ENCODE data around the gene HOXD3.

The HOXD3 gene

DNA sequence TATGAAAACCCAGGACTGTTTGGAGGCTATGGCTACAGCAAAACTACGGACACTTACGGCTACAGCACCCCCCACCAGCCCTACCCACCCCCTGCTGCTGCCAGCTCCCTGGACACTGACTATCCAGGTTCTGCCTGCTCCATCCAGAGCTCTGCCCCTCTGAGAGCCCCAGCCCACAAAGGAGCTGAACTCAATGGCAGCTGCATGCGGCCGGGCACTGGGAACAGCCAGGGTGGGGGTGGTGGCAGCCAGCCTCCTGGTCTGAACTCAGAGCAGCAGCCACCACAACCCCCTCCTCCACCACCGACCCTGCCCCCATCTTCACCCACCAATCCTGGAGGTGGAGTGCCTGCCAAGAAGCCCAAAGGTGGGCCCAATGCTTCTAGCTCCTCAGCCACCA, 12.1 kb downstream of the HOXD3 start:
- Histone ChIP-seq H3K27me3 (replicated peaks; ENCODE audit: insufficient read depth, low read length) (no peaks in the 10 kb centered on the region), H3K4me2 (ENCODE audit: low read depth, low read length) (no peak overlapping the region), H3K79me2 (ENCODE audit: low read length) (no peaks in the 10 kb centered on the region), H2AFZ (ENCODE audit: low read length) (no peak overlapping the region), H3F3A (ENCODE audit: insufficient read depth, low read length) (no peaks in the 10 kb centered on the region), H3K27ac (ENCODE audit: low read length) (no peak overlapping the region), H3K4me3 (ENCODE audit: low read length) (no peak overlapping the region), H3K9me3 (replicated peaks; ENCODE audit: insufficient read depth, low read length) (no peaks in the 10 kb centered on the region), H4K20me1 (ENCODE audit: insufficient read depth, low read length) (no peaks in the 10 kb centered on the region), H3K4me1 (ENCODE audit: low read length) (no peaks in the 10 kb centered on the region), H3K9ac (ENCODE audit: low read length) (no peak overlapping the region), H3K9me2 (replicated peaks; ENCODE audit: insufficient read depth, low read length) (no peaks in the 10 kb centered on the region), H3K36me3 (replicated peaks; ENCODE audit: insufficient read depth, low read length) (no peaks in the 10 kb centered on the region)
- TF ChIP-seq EZH2 (optimal IDR thresholded peaks at IDR 0.05; ENCODE audit: low read depth, low read length) (no peak), EZH2phosphoT487 (IDR thresholded peaks at IDR 0.05; ENCODE audit: low read length) (no peak)
- TF ChIP-seq, protein P1, sequence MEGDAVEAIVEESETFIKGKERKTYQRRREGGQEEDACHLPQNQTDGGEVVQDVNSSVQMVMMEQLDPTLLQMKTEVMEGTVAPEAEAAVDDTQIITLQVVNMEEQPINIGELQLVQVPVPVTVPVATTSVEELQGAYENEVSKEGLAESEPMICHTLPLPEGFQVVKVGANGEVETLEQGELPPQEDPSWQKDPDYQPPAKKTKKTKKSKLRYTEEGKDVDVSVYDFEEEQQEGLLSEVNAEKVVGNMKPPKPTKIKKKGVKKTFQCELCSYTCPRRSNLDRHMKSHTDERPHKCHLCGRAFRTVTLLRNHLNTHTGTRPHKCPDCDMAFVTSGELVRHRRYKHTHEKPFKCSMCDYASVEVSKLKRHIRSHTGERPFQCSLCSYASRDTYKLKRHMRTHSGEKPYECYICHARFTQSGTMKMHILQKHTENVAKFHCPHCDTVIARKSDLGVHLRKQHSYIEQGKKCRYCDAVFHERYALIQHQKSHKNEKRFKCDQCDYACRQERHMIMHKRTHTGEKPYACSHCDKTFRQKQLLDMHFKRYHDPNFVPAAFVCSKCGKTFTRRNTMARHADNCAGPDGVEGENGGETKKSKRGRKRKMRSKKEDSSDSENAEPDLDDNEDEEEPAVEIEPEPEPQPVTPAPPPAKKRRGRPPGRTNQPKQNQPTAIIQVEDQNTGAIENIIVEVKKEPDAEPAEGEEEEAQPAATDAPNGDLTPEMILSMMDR (IDR thresholded peaks at IDR 0.05; ENCODE audit: low read length): no peak
- no peak for DNase-seq

DNA sequence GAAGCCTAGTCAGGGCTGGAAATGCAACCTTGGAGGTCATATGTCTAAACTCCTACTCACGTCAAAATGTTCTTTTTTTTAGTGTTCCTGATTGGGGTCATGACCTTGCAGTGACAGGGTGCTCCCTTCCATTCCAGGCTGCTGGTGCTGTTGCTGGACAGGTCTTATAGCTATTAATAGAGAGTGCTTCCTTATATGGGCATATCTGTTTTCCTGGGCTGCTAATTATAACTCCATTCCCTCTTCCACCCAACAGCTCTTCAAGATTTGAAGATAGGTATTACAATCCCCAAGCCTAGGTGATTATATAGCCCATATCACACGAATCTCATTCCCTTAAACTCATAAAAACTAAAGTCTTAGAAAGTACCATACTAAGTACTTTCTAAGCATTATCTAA, 12.6 kb downstream of the HOXD3 start:
- TF ChIP-seq EZH2 (optimal IDR thresholded peaks at IDR 0.05; ENCODE audit: low read depth, low read length): no peak
- TF ChIP-seq, protein P1 (IDR thresholded peaks at IDR 0.05; ENCODE audit: low read length): no peak
- TF ChIP-seq EZH2phosphoT487 (IDR thresholded peaks at IDR 0.05; ENCODE audit: low read length): no peak
- H4K20me1 ChIP-seq (ENCODE audit: insufficient read depth, low read length): no peaks in the 10 kb centered on the region
- DNase-seq: no peak
- H3K27me3 ChIP-seq (replicated peaks; ENCODE audit: insufficient read depth, low read length): no peaks in the 10 kb centered on the region
- H3K79me2 ChIP-seq (ENCODE audit: low read length): no peaks in the 10 kb centered on the region
- H2AFZ ChIP-seq (ENCODE audit: low read length): no peak overlapping the region
- H3K9ac ChIP-seq (ENCODE audit: low read length): no peak overlapping the region
- no peaks in the 10 kb centered on the region for H3K4me1 ChIP-seq (ENCODE audit: low read length)
- H3K4me3 ChIP-seq (ENCODE audit: low read length): no peak overlapping the region
- no peaks in the 10 kb centered on the region for H3K9me2 ChIP-seq (replicated peaks; ENCODE audit: insufficient read depth, low read length)
- H3K4me2 ChIP-seq (ENCODE audit: low read depth, low read length): no peak overlapping the region
- no peaks in the 10 kb centered on the region for H3F3A ChIP-seq (ENCODE audit: insufficient read depth, low read length)
- no peaks in the 10 kb centered on the region for H3K9me3 ChIP-seq (replicated peaks; ENCODE audit: insufficient read depth, low read length)
- H3K36me3 ChIP-seq (replicated peaks; ENCODE audit: insufficient read depth, low read length): no peaks in the 10 kb centered on the region
- H3K27ac ChIP-seq (ENCODE audit: low read length): no peak overlapping the region

DNA sequence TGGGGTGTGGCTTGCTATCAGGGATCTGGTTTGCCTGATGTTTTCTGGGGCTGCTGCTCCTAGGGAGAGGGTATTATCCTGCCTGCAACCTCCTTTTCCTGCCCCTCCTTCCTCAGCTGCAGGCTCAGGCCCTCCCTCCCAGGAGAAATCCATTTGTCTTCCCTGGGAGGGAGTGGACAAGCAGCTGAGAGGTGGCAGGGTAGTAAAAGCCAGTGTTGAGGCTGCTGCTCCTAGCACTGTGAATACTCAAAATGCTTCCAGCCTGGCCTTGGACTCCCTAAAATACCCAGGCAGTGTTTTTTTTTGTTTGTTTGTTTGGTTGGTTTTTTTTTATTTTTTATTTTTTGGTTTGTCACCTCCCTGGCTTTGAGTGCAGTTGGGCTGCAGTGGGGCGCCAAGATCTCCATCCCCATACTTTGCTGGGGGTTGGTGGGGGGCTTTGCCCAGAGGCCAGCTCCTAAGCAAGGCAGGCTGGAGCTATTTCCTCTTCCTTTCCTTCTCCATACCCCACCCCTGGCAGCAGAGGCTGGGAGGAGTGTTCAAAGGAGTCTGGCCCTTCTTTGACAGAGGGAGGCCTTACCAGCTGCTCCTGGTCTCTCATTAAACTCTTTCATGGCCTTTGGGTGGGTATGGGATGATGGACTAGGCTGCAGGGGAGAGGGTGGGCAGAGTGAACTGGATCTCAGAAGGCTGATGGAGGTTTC, 13.6 kb downstream of the HOXD3 start:
- H3K4me1 ChIP-seq (ENCODE audit: low read length): no peaks in the 10 kb centered on the region
- no peaks in the 10 kb centered on the region for H3K36me3 ChIP-seq (replicated peaks; ENCODE audit: insufficient read depth, low read length)
- no peak overlapping the region for H3K4me2 ChIP-seq (ENCODE audit: low read depth, low read length)
- H3F3A ChIP-seq (ENCODE audit: insufficient read depth, low read length): no peaks in the 10 kb centered on the region
- no peak overlapping the region for H3K27ac ChIP-seq (ENCODE audit: low read length)
- H3K4me3 ChIP-seq (ENCODE audit: low read length): no peak overlapping the region
- no peaks in the 10 kb centered on the region for H4K20me1 ChIP-seq (ENCODE audit: insufficient read depth, low read length)
- TF ChIP-seq EZH2phosphoT487 (IDR thresholded peaks at IDR 0.05; ENCODE audit: low read length) (no peak), EZH2 (optimal IDR thresholded peaks at IDR 0.05; ENCODE audit: low read depth, low read length) (no peak)
- TF ChIP-seq, protein P1 (IDR thresholded peaks at IDR 0.05; ENCODE audit: low read length): no peak
- H3K9me3 ChIP-seq (replicated peaks; ENCODE audit: insufficient read depth, low read length): no peaks in the 10 kb centered on the region
- no peaks in the 10 kb centered on the region for H3K27me3 ChIP-seq (replicated peaks; ENCODE audit: insufficient read depth, low read length)
- no peaks in the 10 kb centered on the region for H3K9me2 ChIP-seq (replicated peaks; ENCODE audit: insufficient read depth, low read length)
- H3K9ac ChIP-seq (ENCODE audit: low read length): no peak overlapping the region
- no peaks in the 10 kb centered on the region for H3K79me2 ChIP-seq (ENCODE audit: low read length)
- no peak overlapping the region for H2AFZ ChIP-seq (ENCODE audit: low read length)
- no peak for DNase-seq
